HepG2 (cell line): Measurements from ENCODE around the gene NEGR1. TPM values are rescaled to one million over a fixed set of nuclear protein-coding genes. Genes with fewer than 3 reads are reported as not detected.

Source experiments
- ATAC-seq: fragments of 200-7000 bp; cut with Tn5 transposase; 3 replicates; pipeline ENCODE4 v1.9.1; 2020; ENCODE audit warnings: mild to moderate bottlenecking, moderate library complexity
- BruUV-seq: library from RNA; stranded (reverse); fragments of 400-500 nt; replicated peaks from 2 replicates; lab custom pipeline; 2021; lab: Mats Ljungman, UMichigan
- CTCF ChIA-PET: fragments of 300-600 bp; formaldehyde crosslinking; extraction: SDS; loops from one replicate; lab custom pipeline; 2021; ENCODE audit warnings: low total read pairs, inconsistent platforms, low intra/inter-chr PET ratio; lab: Yijun Ruan, JAX
- POLR2A ChIA-PET: fragments of 350-600 bp; sonication (Branson Sonifier 250); formaldehyde crosslinking; loops from one replicate; lab custom pipeline; 2020; ENCODE audit warnings: antibody characterized with exemption, inconsistent platforms; lab: Yijun Ruan, JAX
- DNase-seq: peaks from one replicate; pipeline ENCODE4 v3.0.0-alpha.2; 2015; ENCODE audit warnings: low spot score
- FAIRE-seq: peaks from 3 replicates; lab custom pipeline; 2011; peaks lifted over from hg19 to GRCh38; lab: Jason Lieb, UNC
- H2AFZ ChIP-seq: one replicate; pipeline ENCODE4 v1.6.1; 2011; ENCODE audit warnings: low read length, inconsistent platforms
- H3K27ac ChIP-seq: fragments of 300-600 bp; 3 replicates; pipeline ENCODE4 v1.8.0; 2011; ENCODE audit warnings: mixed run types, mild to moderate bottlenecking, mixed read lengths, low read length, inconsistent platforms; ENCODE audit not compliant: insufficient read depth; ENCODE audit errors: extremely low read length
- H3K27me3 ChIP-seq, 2 experiments: fragments of 200-600 bp in 1 of 2; 2 replicates in 1 of 2; 3 replicates in 1 of 2; pipeline versions ENCODE4 v1.6.0 to v1.8.0; 2011; ENCODE audit warnings: low read length in 2 of 2, mild to moderate bottlenecking in 2 of 2, moderate library complexity in 2 of 2, inconsistent platforms in 1 of 2; ENCODE audit not compliant: insufficient read depth in 2 of 2, control insufficient read depth in 1 of 2
- H3K36me3 ChIP-seq, 2 experiments: fragments of 200-600 bp in 1 of 2; replicated peaks in 1 of 2; 2 replicates in 1 of 2; 3 replicates in 1 of 2; pipeline versions ENCODE4 v1.5.1 to v1.8.0; 2011; ENCODE audit warnings: low read length in 2 of 2, inconsistent platforms in 1 of 2; ENCODE audit not compliant: insufficient read depth in 2 of 2, control insufficient read depth in 1 of 2
- H3K4me1 ChIP-seq: 2 replicates; pipeline ENCODE4 v1.5.1; 2012; ENCODE audit warnings: low read length, inconsistent platforms; ENCODE audit not compliant: insufficient read depth
- H3K4me2 ChIP-seq: 2 replicates; pipeline ENCODE4 v1.6.0; 2011; ENCODE audit warnings: low read depth, low read length, inconsistent platforms
- H3K4me3 ChIP-seq, 3 experiments: fragments of 200-600 bp in 1 of 3; sonication (generic), shearing (Covaris generic) in 1 of 3; replicated peaks in 1 of 3; 2 replicates each; pipeline ENCODE4 v1.5.1; 2011 to 2016; ENCODE audit warnings: low read length in 3 of 3, inconsistent platforms in 2 of 3, low read depth in 2 of 3, mild to moderate bottlenecking in 2 of 3, control low read depth in 1 of 3, mixed read lengths in 1 of 3; ENCODE audit not compliant: insufficient read depth in 1 of 3
- H3K79me2 ChIP-seq: one replicate; pipeline ENCODE4 v1.6.1; 2011; ENCODE audit warnings: low read length, inconsistent platforms; ENCODE audit not compliant: insufficient read depth
- H3K9ac ChIP-seq: 2 replicates; pipeline ENCODE4 v1.6.0; 2011; ENCODE audit warnings: mild to moderate bottlenecking, low read depth, low read length, inconsistent platforms; ENCODE audit not compliant: insufficient read depth
- H3K9me3 ChIP-seq: 2 replicates; pipeline ENCODE4 v1.5.1; 2012; ENCODE audit warnings: mild to moderate bottlenecking, low read length
- H4K20me1 ChIP-seq: 2 replicates; pipeline ENCODE4 v1.6.0; 2011; ENCODE audit warnings: inconsistent platforms, mild to moderate bottlenecking, low read length, moderate library complexity; ENCODE audit not compliant: insufficient read depth
- ATF5 ChIP-seq: sonication (generic); formaldehyde crosslinking; IDR thresholded peaks from 2 replicates; pipeline ENCODE4 v1.4.0; 2020; ENCODE audit warnings: mild to moderate bottlenecking, low read depth, missing genetic modification reagents
- DPF2 ChIP-seq: sonication (generic); formaldehyde crosslinking; IDR thresholded peaks from 2 replicates; pipeline ENCODE4 v1.4.0; 2020; ENCODE audit warnings: mild to moderate bottlenecking, low read depth, missing genetic modification reagents, borderline replicate concordance
- GABPA ChIP-seq, 2 experiments: IDR thresholded peaks; 2 replicates each; pipeline ENCODE4 v1.6.1; 2011 to 2016; ENCODE audit warnings: low read depth in 2 of 2, low read length in 1 of 2, missing biosample characterization in 1 of 2, missing genetic modification characterization in 1 of 2
- MIER2 ChIP-seq: IDR thresholded peaks from 2 replicates; pipeline ENCODE4 v1.6.1; 2016; ENCODE audit warnings: missing biosample characterization, missing genetic modification reagents
- ZNF142 ChIP-seq: sonication (generic); formaldehyde crosslinking; IDR thresholded peaks from 2 replicates; pipeline ENCODE4 v1.4.0; 2020; ENCODE audit warnings: missing genetic modification reagents
- ZNF431 ChIP-seq: sonication (generic); formaldehyde crosslinking; IDR thresholded peaks from 2 replicates; pipeline ENCODE4 v1.9.0; 2022; ENCODE audit warnings: missing genetic modification reagents, low read depth, mild to moderate bottlenecking, borderline replicate concordance
- ZNF616 ChIP-seq: sonication (generic); formaldehyde crosslinking; IDR thresholded peaks from 2 replicates; pipeline ENCODE4 v1.5.0; 2020; ENCODE audit warnings: low read depth, mild to moderate bottlenecking, missing genetic modification reagents
- ZNF670 ChIP-seq: sonication (generic); formaldehyde crosslinking; IDR thresholded peaks from 2 replicates; pipeline ENCODE4 v1.8.0; 2022; ENCODE audit warnings: mild to moderate bottlenecking, missing genetic modification reagents, borderline replicate concordance
- WGBS: methylation state at CpG from one replicate; pipeline ENCODE4 v1.1.6; 2017; ENCODE audit warnings: low lambda C conversion rate; 5-methylcytosine and 5-hydroxymethylcytosine counted together
- in situ Hi-C: cut with HindIII; loops from 2 replicates; pipeline ENCODE4 v1.10.0; 2017; ENCODE audit warnings: low pct_unique_long_range_greater_than_20kb; ENCODE audit not compliant: extremely low pct_ligation_motif_present
- intact Hi-C: fragments of 100-400 bp; cut with micrococcal nuclease; formaldehyde crosslinking; loops from one replicate; pipeline ENCODE4 v1.10.0; 2022; ENCODE audit not compliant: unreplicated experiment
- polyA plus RNA-seq, 8 experiments: library from polyadenylated mRNA; depleted of rRNA in 3 of 8; stranded (reverse) in 7 of 8; unstranded in 1 of 8; fragments of >200 nt; fragmentation: Illumina TruSeq in 4 of 8; extraction: Trizol in 4 of 8; gene quantifications; 2 replicates each; pipeline versions ENCODE4 v1.2.1 to v1.2.3, GENCODE V29; 2011 to 2016; ENCODE audit warnings: low read depth in 4 of 8, missing spikeins in 1 of 8, mixed read lengths in 1 of 8; ENCODE audit not compliant: insufficient read depth in 1 of 8
- total RNA-seq, 5 experiments: library from RNA; depleted of rRNA; stranded (reverse); fragments of >200 nt; fragmentation: Illumina TruSeq; extraction: Trizol; gene quantifications; 2 replicates each; pipeline ENCODE4 v1.2.3, GENCODE V29; 2016; ENCODE audit warnings: low read depth in 1 of 5
- TF ChIP-seq, protein P1 (sequence below): sonication (generic); formaldehyde crosslinking; IDR thresholded peaks from 2 replicates; pipeline ENCODE4 v1.4.0; 2020; ENCODE audit warnings: missing genetic modification reagents
- TF ChIP-seq, protein P2 (sequence below): sonication (generic); formaldehyde crosslinking; IDR thresholded peaks from 2 replicates; pipeline ENCODE4 v1.9.0; 2021; ENCODE audit warnings: missing genetic modification reagents, borderline replicate concordance

The NEGR1 gene
- total and polyA plus RNA-seq, 2 of the 13 experiments (the other 11 are each of a cell fraction or from before 2014, with no cell fraction given), result not detected

- CTCF ChIA-PET, result no interaction called here
- Histone ChIP-seq H3K9me3 (peaks cover 7% of the 10 kb centered on the region; the same call in 1 of the 2 replicates), H3K36me3 (no peaks in the 10 kb centered on the region), H2AFZ (no peak overlapping the region), H3K4me2 (no peak overlapping the region), H3K27ac (no peak overlapping the region), H3K4me3 (no peak overlapping the region), H4K20me1 (no peaks in the 10 kb centered on the region), H3K79me2 (no peaks in the 10 kb centered on the region), H3K9ac (no peak overlapping the region), H3K4me1 (no peaks in the 10 kb centered on the region), H3K27me3 (no peaks in the 10 kb centered on the region)
- POLR2A ChIA-PET, result no interaction called here
- 24% methylated on average over 4 of the region's 4 CpGs for WGBS
- in situ Hi-C loops, result no loop called here
- BruUV-seq, result no TSS peak
- ATAC-seq (no peak), DNase-seq (no peak), FAIRE-seq (no peak)
- intact Hi-C loops, result no loop called here
- TF ChIP-seq ZNF670 (CRISPR knock-in tag), result no peak
- TF ChIP-seq ZNF616, result no peak
- no peak for TF ChIP-seq ZNF431 (CRISPR knock-in tag)
- TF ChIP-seq MIER2, result no peak
- TF ChIP-seq, protein P1, sequence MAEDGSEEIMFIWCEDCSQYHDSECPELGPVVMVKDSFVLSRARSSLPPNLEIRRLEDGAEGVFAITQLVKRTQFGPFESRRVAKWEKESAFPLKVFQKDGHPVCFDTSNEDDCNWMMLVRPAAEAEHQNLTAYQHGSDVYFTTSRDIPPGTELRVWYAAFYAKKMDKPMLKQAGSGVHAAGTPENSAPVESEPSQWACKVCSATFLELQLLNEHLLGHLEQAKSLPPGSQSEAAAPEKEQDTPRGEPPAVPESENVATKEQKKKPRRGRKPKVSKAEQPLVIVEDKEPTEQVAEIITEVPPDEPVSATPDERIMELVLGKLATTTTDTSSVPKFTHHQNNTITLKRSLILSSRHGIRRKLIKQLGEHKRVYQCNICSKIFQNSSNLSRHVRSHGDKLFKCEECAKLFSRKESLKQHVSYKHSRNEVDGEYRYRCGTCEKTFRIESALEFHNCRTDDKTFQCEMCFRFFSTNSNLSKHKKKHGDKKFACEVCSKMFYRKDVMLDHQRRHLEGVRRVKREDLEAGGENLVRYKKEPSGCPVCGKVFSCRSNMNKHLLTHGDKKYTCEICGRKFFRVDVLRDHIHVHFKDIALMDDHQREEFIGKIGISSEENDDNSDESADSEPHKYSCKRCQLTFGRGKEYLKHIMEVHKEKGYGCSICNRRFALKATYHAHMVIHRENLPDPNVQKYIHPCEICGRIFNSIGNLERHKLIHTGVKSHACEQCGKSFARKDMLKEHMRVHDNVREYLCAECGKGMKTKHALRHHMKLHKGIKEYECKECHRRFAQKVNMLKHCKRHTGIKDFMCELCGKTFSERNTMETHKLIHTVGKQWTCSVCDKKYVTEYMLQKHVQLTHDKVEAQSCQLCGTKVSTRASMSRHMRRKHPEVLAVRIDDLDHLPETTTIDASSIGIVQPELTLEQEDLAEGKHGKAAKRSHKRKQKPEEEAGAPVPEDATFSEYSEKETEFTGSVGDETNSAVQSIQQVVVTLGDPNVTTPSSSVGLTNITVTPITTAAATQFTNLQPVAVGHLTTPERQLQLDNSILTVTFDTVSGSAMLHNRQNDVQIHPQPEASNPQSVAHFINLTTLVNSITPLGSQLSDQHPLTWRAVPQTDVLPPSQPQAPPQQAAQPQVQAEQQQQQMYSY, result no peak
- TF ChIP-seq ATF5 (CRISPR knock-in tag), result no peak
- no peak for TF ChIP-seq ZNF142 (CRISPR knock-in tag)
- TF ChIP-seq, protein P2, sequence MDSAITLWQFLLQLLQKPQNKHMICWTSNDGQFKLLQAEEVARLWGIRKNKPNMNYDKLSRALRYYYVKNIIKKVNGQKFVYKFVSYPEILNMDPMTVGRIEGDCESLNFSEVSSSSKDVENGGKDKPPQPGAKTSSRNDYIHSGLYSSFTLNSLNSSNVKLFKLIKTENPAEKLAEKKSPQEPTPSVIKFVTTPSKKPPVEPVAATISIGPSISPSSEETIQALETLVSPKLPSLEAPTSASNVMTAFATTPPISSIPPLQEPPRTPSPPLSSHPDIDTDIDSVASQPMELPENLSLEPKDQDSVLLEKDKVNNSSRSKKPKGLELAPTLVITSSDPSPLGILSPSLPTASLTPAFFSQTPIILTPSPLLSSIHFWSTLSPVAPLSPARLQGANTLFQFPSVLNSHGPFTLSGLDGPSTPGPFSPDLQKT (CRISPR knock-in tag), result no peak
- TF ChIP-seq DPF2 (CRISPR knock-in tag), result no peak
- TF ChIP-seq GABPA (IDR thresholded peaks at IDR 0.05; ENCODE audit: low read depth, low read length), result no peak
- TF ChIP-seq GABPA (CRISPR knock-in tag; IDR thresholded peaks at IDR 0.05; ENCODE audit: low read depth), result no peak
Measured at GRCh38 chr1:71660411-71660810, 621.9 kb downstream of the NEGR1 start.
